Measurements from ENCODE around the gene SLC30A2. TPM values are rescaled to one million over a fixed set of nuclear protein-coding genes. Genes with fewer than 3 reads are reported as not detected.

The SLC30A2 gene
- total RNA-seq, 1 experiment from 2014 or later = 0.35 TPM

DNA sequence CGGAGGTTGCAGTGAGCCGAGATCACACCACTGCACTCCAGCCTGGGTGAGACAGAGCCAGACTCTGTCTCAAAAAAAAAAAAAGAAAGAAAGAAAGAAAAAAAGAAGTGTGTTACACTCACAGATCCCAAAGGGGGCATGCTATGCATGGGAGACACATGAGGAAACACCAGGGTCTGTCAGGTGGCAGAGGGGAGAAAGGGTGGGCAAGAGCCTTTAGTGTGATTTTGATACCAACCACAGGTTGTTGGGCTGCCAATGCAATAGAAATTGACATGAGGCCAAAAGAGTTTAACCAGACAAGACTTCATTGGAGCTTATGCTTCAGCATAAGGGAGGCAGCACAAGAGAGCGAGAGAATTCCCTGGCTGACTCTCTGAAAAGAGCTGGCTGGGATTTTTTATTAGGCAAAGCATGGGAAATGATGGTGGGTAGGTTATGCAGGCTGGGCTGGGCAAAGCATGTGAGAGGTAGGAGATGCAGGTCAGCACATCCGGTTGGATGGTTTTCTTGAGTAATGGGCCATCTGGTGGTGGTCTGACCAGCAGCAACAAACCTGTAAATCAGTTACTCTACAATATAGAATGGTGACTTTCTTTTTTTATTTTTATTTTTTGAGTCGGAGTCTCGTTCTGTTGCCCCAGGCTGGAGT lies 36.0 kb downstream of the SLC30A2 start:
- Histone ChIP-seq H2BK120ac (ENCODE audit: low read depth, low read length, poor library complexity, severe bottlenecking) (no peak overlapping the region), H4K91ac (ENCODE audit: insufficient read length, low read depth, low read length) (no peak overlapping the region), H3T11ph (ENCODE audit: low read length) (no peak overlapping the region), H3K79me1 (ENCODE audit: insufficient read depth, low read depth, low read length, poor library complexity, severe bottlenecking) (no peaks in the 10 kb centered on the region), H4K5ac (ENCODE audit: insufficient read length, low read depth, low read length) (no peak overlapping the region), H4K8ac (replicated peaks; ENCODE audit: insufficient read length, low read depth, low read length) (no peak overlapping the region), H3K27ac (ENCODE audit: insufficient read length, low read depth, low read length) (no peak overlapping the region), H3K14ac (ENCODE audit: insufficient read depth, low read length) (no peak overlapping the region), H3K23me2 (ENCODE audit: insufficient read length, low read depth, low read length, poor library complexity, severe bottlenecking) (no peaks in the 10 kb centered on the region), H2BK12ac (ENCODE audit: insufficient read length, low read depth, low read length) (no peak overlapping the region), H3K56ac (ENCODE audit: insufficient read length, low read depth, low read length) (no peak overlapping the region), H2AFZ (ENCODE audit: low read length) (peak overlapping the region; percentile 85), H2BK15ac (ENCODE audit: low read depth, low read length) (no peak overlapping the region), H3K9ac (ENCODE audit: extremely low read depth, insufficient read length, low read length) (no peak overlapping the region), H3K4ac (ENCODE audit: low read depth, low read length) (no peak overlapping the region), H3K4me2 (ENCODE audit: insufficient read depth, insufficient read length, low read length) (no peak overlapping the region), H2AK5ac (ENCODE audit: insufficient read length, low read length) (no peak overlapping the region), H3K79me2 (ENCODE audit: insufficient read depth, low read length) (no peaks in the 10 kb centered on the region), H3K18ac (ENCODE audit: insufficient read length, low read depth, low read length) (no peak overlapping the region), H3K27me3 (ENCODE audit: insufficient read depth, low read length) (no peaks in the 10 kb centered on the region), H3K23ac (ENCODE audit: insufficient read length, low read depth, low read length) (no peak overlapping the region), H3K4me1 (ENCODE audit: insufficient read depth, low read length) (no peaks in the 10 kb centered on the region; the same call in 1 of the 2 replicates), H3K9me3 (ENCODE audit: control insufficient read depth, low read depth, low read length) (no peaks in the 10 kb centered on the region), H2BK5ac (ENCODE audit: insufficient read length, low read length) (no peak overlapping the region), H2BK20ac (ENCODE audit: low read depth, low read length, poor library complexity, severe bottlenecking) (no peak overlapping the region), H4K20me1 (ENCODE audit: control insufficient read depth, insufficient read depth, insufficient read length) (no peaks in the 10 kb centered on the region)
- Mint-ChIP-seq H3K27me3 (ENCODE audit: low read depth) (peaks cover 2% of the 10 kb centered on the region), H3K4me1 (peaks cover 15 to 20% of the 10 kb centered on the region in 2 experiments), H3K9me3 (no peaks in the 10 kb centered on the region), H3K4me3 (peak overlapping the region in 1 of 2 experiments; percentile 37; a peak in 1 of 5 replicates), H3K36me3 (ENCODE audit: insufficient read depth in 1 of 3, low read depth in 3 of 3) (no peaks in the 10 kb centered on the region), H3K27ac (peak overlapping the region in 1 of 3 experiments; percentile 71; a peak in 4 of 7 replicates)
- peak; percentile 78 for DNase-seq
- TF ChIP-seq CTCF (conservative IDR thresholded peaks at IDR 0.05) = peak; percentile 73
- WGBS (ENCODE audit: extremely low coverage, insufficient read length, low lambda C conversion rate) = no CpG with 5 or more reads among the region's 6 CpGs
